IPS DF 19.7 (cell line): ENCODE data around the gene GNAQ.
"Not testable (repeated sequence)": the region's sequence is repeated elsewhere in the genome, so short reads cannot be mapped to it uniquely, and the experiment has no call there.

ENCODE experiments used
- DNase-seq: peaks from one replicate; pipeline ENCODE4 v3.0.0-alpha.2; 2013; ENCODE audit warnings: low read depth, low spot score

GNAQ gene

GRCh38 chr9:77906991-77907390, 124.6 kb downstream of the GNAQ start:
- DNase-seq = no peak

- DNase-seq = no peak
Observed at GRCh38 chr9:77903666-77904285, 127.8 kb downstream of the GNAQ start.

GRCh38 chr9:77901771-77902170, 129.8 kb downstream of the GNAQ start:
- DNase-seq = no peak

- DNase-seq = no peak
Observed at GRCh38 chr9:77901018-77901417, 130.6 kb downstream of the GNAQ start.

GRCh38 chr9:77899679-77900354, 131.8 kb downstream of the GNAQ start:
- DNase-seq = no peak

GRCh38 chr9:77898864-77899263, 132.7 kb downstream of the GNAQ start:
- DNase-seq = no peak

- DNase-seq = no peak
Observed at GRCh38 chr9:77896938-77897667, 134.5 kb downstream of the GNAQ start.

GRCh38 chr9:77896269-77896937, 135.2 kb downstream of the GNAQ start:
- DNase-seq = no peak

GRCh38 chr9:77893706-77894105, 137.9 kb downstream of the GNAQ start:
- no peak for DNase-seq

GRCh38 chr9:77892955-77893514, 138.6 kb downstream of the GNAQ start:
- no peak for DNase-seq

GRCh38 chr9:77892171-77892570, 139.4 kb downstream of the GNAQ start:
- no peak for DNase-seq

- DNase-seq = no peak
Observed at GRCh38 chr9:77891128-77891800, 140.3 kb downstream of the GNAQ start.

- no peak for DNase-seq
Observed at GRCh38 chr9:77887662-77888061, 143.9 kb downstream of the GNAQ start.

- DNase-seq = no peak
Observed at GRCh38 chr9:77885104-77885672, 146.4 kb downstream of the GNAQ start.

- DNase-seq = no peak
Observed at GRCh38 chr9:77883846-77884771, 147.5 kb downstream of the GNAQ start.

- no peak for DNase-seq
Observed at GRCh38 chr9:77883133-77883532, 148.5 kb downstream of the GNAQ start.

- DNase-seq = no peak
Observed at GRCh38 chr9:77882294-77882693, 149.3 kb downstream of the GNAQ start.

GRCh38 chr9:77881634-77882033, 150.0 kb downstream of the GNAQ start:
- not testable (repeated sequence) for DNase-seq

GRCh38 chr9:77881111-77881510, 150.5 kb downstream of the GNAQ start:
- no peak for DNase-seq

GRCh38 chr9:77879437-77879943, 152.1 kb downstream of the GNAQ start:
- DNase-seq = no peak
